HG03045 (cell line): Measurements from ENCODE around the gene QRICH2.
"Not testable (repeated sequence)": the region's sequence is repeated elsewhere in the genome, so short reads cannot be mapped to it uniquely, and the experiment has no call there.

Source experiments
- ATAC-seq: cut with Tn5 transposase; IDR thresholded peaks from one replicate; pipeline ENCODE4 v1.9.1; 2021; ENCODE audit warnings: mild to moderate bottlenecking, moderate library complexity; ENCODE audit not compliant: unreplicated experiment

Gene QRICH2

DNA sequence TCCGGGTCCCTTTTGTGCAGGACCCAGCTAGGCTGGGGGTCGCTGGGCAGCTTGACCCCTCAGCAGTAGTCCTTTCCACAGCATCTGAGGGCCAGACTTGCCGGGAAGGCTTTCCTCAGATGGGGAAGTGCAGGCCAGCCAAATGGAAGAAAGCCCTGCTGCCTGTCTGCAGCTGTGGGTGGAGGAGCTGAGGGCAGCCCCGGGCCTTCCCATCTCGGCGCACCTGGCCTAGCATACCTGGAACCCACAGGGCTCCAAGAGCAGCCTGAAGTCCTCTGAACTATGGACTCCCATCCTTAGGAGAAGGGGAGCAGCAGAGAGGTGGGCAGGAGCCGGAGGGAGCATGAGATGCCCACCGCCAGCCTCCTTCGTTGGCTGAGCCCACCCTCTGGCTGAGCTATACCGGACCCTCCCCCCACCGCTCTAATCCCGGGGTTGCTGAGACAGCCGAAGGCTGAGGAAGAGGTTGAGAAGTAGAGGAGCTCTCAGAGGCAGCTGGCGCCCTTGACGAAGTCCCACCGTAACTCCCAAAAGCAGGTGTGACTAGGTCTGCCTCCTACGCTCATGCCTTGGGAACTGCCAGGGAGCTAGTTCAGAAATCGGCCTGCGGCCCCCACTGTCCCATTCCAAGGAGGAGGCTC, 29.7 kb downstream of the QRICH2 start:
- ATAC-seq: no peak

DNA sequence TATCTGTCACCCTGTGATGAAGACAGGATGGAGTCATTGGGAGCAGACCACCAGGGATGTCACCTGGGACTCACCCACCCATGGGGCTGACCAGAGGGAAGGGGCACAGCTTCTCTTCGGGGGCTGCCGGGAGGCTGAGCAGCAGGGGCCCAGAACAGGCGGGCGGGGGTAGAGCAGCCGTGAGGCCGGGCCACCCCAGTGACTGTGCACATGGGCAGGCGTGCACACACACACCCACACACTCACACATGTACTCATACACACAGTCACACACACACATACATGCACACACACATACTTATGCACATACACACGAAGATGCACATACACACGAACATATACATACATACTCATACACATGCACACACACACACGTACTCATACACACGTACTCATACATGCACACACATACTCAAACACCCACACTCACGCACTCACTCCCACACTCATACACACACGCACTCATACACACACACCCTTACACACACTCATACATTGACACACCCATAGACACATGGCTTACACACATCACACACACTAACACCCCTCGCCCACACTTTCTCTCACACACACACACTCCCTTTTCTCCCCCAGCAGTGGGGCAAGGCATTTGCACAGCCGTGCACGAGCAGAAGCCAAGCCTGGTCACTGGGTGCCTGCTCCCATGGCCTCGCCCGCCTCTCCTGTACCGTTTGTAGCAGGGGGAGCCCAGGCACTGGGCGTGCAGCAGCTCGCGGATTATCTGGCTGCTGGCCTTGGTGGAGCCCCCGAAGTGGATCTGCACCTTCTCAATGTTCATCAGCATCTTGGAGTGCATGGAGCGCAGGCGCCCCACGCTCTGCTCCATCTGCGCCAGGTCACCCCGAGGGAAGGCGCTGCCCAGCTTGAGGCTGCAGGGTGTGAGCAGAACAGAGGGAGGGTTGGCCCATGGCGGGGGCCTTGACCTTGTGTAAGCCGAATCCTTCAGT, 30.5 kb downstream of the QRICH2 start:
- ATAC-seq: no peak

DNA sequence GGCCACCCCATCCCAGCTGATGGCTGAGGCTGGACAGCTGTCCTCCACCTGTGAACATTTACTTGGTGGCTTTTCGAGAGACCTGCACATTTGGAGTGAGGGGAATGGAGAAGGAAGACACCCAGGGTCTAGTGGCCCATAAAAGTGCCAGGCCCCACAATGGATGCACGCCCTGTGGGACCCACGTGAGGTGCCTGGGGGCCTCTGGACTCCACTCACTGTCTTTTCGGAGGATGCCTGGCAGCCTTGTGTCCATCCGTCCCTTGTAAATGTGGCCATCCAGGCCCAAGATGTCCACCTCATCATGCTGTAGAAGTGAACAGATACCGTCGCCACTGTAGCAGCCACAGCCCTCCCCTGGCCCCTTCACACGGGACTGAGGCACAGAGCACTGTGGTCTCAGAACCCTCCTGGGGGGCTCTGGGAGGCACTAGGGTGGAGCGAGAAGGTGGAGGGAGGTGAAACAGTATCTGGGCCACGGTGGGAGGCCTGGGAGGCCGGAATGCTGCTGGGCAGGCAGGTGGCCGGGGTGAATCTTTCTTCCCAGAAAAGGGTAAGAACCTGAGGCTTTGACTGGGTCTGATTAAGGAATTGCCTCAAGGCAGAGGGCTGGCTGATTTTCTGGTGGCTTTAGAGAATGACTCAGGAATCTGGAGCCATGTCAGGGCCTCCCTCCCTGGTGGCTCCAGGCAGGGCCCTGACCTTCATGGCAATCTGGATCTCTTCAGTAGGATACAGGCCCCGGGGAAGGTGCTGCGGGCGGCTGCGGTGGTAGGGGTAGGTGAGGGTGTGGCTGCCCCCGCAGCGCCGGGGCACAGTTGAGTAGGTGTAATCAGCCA, 31.4 kb downstream of the QRICH2 start:
- ATAC-seq: no peak

DNA sequence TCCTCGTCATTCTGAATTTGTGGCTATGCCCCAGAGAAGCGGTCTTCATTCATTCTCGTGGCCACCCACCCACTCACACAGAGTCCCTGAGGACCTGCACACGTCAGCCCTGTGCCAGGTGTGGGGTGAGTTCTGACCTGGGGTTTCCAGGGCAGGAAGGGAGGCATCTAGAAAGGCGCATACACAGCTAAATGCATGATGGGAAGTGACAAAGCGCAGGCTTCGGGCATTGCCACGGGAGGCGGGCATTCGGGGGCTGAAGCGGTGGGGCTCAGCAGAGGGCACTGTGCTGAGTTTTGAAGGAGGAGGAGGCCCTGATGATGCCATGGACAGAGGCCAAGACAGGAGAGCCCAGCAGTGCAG, 32.0 kb downstream of the QRICH2 start:
- no peak for ATAC-seq

DNA sequence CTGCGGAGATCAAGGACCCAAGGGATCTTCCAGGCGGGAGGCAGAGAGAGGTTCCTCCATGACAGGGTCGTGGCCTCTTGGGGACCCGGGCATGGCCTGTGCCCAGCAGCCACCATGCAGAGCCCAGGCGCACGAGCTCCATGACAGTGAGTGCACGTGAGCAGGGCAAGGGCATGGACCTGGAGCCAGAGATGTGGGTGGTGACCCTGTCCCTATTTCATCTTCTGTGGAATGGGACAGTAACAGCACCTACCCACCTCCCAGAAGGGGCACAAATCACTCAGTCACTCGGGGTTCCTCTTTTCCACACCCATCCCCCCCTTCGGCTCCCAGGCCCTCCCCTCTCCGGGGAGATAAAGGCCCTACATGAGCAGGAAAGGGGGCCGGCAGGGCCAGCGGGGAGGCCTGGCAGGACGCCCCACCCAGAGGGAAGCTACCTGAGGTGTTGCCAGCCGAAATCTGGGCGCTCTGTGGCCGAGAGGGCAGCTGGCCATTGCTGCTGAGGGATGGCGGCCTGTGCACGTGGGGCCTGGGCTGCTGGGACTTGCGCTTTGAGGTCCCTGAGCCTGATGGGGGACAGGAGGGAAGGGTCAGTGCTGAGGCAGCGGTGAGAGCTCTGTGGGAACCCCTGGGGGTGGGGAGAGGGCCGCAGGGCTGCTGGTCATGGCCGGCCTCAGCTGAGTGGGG, 32.6 kb downstream of the QRICH2 start:
- no peak for ATAC-seq

DNA sequence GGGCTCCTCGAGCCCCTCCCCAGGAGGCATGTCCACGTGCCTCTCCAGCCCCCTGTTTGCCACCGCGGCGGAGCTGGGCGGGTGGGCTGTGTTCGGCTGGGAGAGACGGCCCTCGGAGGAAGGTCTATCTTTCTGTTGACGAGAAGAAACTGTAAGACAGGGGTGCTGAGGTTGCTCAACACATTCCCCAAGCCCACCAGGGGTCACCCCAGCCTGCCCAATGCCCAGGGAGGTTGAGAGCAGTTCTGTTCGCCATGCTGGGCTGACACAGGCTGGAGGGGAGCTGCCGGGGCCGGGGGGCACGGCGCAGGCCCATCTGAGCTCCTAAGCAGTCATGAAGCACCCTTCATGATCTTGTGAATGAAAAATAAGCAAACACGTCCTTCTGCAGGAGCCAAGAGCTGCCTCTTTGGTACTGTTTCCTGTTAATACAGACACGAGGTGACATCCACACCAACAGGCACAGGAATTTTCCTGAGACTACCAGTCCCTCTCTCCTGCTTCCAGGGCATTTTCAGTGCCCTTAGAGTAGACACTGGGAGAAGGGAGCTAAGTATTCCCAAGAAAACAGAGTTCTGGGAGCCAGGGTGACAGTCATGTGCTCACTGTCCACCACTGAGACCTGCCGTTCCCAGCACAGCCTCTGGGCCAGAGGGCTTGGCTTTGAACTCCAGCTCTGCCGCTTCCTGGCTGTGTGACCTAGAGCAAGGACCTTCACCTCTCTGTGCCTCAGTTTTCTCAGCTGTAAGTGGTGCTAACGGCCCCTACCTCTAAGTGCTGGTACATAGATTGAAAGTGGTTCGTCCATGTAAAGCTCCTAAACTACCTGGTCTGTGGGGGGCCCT, 33.7 kb downstream of the QRICH2 start:
- ATAC-seq: no peak

DNA sequence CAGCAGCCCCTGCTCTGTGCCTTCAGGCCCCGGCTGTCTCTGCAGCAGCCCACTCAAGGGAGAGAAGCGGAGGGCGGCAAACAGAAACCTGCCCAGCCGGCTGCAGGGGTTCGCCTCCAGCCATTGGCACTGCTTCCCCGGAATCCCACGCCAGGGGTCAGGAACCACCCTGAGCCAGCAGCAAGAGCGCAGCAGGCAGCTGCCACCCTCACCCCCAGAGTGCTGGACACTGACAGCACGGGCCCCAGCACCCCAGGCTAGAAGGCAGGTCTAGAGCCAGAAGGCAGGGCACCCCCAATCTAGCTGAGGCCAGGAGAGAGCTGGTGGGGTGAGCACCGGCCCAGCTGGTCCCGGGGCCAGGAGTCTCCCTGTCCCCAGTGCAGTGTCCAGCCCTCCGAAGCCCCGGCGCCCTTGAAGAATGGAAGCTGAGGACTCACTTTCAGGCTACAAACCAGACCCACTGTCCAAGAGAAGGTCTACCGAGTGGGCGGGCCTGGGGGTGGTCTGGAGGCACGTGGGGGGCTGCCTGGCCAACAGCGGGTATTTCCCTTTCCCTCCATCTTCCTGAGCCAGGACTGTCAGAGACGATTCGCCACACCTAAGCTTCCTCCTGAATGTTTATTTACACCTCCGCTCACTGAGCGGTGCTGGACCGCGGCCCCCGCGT, 34.5 kb downstream of the QRICH2 start:
- ATAC-seq: no peak

DNA sequence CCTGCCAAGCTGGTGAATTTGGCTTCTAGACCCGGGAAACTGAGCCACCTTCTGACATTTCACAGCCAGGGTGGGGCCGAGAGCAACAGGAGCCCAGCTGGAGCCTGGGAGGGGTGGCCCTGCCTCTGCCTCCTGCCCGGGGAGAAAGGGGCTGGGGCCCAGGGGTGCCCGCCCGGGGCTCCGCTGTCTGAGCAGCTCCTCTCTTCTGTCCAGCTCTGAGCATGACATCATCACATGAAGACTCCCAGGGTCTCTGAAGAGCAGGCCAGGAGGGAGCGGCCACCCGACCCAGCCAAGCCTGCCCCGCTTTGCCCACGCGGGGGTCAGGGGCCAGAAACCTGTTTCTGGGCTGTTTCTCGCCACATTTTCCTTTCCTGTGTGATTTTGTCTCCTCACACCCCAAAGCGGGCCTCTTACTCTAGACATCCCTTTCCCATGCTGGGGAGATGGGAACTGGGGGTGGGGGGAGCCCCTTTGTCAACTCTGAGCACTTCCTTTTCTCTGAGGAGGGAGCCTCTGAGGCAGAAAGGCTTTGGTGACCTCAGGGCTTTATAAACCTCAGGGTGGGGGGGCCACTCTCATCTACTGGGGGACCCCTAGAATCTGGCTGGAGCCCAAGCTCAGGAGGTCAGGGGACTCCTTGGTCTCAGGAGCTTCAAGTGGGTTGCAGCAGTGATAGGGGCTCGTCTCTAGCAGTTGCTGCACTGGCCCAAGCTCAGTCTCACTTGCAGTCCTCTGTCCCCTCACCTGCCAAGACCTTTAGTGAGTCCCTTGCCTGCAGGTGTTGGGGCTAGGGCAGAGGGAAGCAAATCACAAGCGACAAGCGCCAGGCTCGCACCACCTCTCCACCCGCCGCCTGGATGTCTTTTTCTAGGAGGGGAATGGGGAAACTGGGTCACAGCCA, 35.3 kb downstream of the QRICH2 start:
- peak; percentile 23 for ATAC-seq

DNA sequence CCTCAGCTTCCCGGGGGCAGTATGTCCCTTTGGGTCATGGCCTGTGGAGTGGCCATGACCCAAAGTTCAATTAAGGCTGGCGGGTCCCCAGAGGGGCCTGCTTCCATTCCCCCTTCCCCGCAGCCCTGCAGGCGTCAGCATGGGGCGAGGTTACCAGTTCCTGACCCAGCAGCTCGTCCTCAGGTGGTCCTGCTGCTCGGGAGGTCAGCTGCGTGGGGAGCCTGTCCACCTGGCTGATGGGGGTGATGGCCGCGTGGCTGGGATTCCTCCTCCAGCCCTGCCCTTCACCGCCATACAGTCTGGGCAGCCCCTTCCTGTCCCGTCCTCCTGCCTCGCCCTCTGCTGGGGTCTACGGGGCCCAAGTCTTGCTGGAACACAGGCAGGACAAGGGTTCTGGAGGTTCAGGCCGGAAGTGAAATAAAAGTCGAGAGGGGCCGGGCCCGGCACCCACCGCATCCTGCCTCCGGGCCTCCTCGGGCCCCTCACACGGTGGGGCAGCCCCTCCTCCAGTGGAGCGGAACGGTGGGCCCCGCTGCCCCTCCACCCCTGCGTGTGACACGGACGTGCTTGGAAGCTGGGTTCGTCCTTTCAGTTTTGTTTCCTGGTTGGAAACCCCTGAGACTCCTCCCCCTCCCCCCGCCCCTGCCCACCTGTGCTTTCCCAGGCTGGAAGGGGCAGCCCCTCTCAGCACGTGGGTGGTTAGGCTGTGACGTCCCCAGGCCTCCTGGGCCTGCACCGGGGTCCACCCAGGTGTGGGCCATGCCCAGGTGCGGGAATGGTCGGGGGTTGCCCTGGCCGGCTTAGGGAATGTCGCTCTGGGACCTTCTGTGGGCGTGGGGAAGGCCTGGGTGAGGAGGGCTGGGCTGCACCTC, 36.2 kb downstream of the QRICH2 start:
- peak; percentile 45 for ATAC-seq

DNA sequence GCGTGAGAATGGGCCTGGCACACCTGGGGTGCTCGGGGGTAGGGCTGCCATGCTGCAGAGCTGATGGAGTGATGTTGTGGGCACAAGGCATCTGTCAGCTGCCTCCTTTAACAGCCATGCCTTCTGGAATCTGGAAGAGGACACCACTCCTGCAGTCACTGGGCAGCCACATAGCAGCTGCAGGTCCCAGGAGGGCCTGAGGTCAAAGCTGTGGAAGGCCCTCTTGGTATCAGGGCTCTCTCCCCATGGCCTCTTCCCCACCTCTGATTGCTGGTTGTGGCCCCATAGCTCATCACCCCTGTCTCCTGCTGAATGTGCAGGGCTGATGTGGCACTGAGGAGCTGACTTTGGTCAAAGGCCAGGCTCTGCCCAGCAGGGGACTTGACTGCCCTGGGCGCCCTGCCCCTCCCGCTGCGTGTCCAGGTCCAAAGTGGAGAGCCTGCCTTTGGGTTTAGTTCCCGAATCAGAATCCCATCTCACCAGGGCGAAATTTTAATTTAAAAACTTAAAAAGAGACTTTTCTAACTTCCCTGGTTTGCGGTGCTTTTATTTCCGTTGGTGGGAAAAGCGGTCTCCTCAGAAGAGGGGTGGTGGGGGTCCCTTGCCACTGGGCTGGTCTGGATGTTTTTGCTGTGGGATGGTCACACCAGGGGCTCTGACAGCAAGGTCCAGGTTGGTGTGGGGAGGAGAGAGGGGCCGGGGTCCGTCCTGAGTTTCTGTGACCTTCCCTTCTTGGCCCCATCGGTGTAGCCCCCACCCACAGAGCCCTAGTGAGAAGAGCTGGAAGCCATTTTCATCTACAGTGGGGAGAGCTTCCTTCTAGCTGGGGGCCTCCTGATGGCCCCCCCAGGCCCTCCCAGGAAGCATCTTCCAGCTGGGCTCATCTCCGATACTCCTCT, 37.1 kb downstream of the QRICH2 start:
- peak; percentile 4 for ATAC-seq

DNA sequence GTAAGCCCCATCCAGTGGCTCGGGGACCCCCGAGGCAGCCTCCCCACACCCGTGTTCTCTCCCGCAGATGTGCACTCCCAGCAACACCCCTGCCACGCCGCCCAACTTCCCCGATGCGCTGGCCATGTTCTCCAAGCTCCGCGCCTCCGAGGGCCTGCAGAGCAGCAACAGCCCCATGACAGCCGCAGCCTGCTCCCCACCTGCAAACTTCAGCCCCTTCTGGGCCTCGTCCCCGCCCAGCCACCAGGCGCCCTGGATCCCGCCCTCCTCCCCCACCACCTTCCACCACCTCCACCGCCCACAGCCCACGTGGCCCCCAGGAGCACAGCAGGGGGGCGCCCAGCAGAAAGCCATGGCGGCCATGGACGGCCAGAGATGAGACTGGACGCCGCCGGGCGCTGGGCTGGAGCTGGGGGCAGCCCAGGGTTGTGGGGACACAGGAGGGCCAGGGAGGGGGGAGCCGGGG, 37.9 kb downstream of the QRICH2 start:
- no peak for ATAC-seq

DNA sequence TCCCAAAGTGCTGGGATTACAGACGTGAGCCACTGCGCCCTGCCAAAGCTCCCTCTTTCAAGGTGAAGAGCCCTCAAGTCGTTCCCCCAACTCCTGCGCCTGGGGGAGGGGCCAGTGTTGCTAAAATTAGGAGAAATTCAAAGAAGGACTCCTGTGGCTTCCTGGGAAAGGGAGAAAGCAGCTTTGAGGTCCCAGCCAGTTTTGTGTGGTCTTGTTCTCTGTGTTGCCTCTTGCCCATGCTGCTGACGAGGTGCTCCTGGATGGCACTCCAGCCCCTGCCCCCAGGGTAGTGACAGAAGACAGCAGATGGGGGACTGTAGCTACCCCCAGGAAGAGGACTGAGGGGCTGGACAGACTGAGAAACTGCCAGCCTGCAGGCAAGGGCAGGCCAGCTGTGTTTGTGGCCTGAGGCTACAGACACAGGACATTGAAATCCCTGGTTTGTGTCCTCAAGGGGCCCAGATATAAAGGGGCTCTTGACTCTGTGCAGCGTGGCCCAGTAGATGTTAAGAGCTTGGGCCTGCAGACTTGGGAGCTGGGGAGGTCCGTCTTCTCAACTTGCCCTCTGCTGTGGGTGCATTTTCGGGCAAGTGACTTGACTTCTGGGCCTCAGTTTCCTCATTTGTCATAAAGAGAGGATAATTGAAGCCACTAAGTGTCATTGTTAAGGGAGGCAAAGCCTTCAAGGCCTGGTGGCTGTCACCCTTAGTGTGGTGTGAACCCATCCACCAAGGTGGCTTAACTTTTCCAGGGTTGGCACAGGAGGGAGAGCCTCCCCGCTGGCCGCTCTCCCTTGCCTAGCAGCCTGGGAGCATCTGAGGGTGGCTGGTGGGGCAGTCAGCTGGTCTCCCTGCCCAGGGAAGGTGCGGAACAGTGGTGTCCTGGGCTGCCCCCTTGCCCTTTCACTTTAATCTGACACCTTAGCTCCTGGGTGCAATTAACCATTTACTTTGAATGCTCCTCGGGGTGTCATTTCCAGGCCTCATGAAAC, 38.8 kb downstream of the QRICH2 start:
- ATAC-seq: no peak

DNA sequence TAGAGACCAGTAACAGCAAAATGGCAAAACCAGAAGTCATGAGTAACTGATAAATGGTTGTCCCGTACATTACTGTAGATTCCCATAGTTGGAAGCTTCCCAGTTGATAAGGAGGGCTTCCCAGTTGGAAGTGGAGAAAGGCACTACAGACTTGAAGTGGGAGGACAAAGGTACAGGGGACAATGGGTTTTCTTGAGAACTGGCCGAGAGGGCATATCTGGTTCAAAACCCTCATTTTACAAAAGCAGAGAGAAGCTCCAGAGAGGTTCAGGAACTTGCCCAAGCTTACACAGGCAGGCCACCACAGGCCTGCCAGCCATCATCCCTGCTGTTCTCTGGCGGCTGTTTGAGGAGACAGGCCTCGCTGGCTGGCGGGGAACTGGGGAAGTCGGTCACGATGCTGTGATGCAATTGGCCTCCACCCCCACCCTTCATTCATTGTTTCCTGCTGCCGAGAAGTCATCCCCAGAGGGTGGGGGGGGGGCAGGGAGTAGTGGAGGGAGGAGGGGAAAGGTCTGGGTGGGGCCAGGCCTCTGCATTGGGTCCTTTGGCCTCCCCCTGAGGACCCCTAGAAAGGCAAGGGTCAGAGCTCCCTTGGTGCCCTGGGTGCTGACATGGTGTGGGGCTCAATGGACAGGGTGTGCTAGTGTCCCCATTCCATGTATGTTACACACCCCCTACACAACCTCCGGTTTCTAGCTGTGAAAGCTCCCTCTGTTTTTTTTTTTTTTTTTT, 39.9 kb downstream of the QRICH2 start:
- ATAC-seq: no peak

DNA sequence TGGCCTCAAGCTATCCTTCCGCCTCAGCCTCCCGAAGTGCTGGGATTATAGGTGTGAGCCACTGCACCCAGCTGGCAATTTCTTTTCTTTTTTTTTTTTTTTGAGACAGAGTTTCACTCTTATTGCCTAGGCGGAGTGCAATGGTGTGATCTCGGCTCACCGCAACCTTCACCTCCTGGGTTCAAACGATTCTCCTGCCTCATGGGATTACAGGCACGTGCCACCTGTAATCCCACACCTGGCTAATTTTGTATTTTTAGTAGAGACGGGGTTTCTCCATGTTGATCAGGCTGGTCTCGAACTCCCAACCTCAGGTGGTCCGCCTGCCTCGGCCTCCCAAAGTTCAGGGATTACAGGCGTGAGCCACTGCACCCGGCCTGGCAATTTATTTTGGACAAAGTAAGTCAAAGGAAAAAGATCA, 40.5 kb downstream of the QRICH2 start:
- ATAC-seq: not testable (repeated sequence)
